Endothelial cell of umbilical vein (primary cell): ENCODE data around the gene PTPRT. TPM values are rescaled to one million over a fixed set of nuclear protein-coding genes. Genes with fewer than 3 reads are reported as not detected.

Source experiments
- BruUV-seq: library from RNA; stranded (reverse); fragments of 400-500 nt; replicated peaks from 2 replicates; lab custom pipeline; 2021; lab: Mats Ljungman, UMichigan
- CTCF ChIA-PET: fragments of 300-600, 350-600 bp; sonication (Branson Sonifier 250); formaldehyde crosslinking; loops from one replicate; lab custom pipeline; 2021; ENCODE audit warnings: antibody characterized with exemption, inconsistent platforms; lab: Charles Lee
- POLR2A ChIA-PET: fragments of 300-600, 350-600 bp; sonication (Branson Sonifier 250); formaldehyde crosslinking; loops from one replicate; lab custom pipeline; 2021; ENCODE audit warnings: antibody characterized with exemption, inconsistent platforms; lab: Charles Lee
- DNase-seq: peaks from one replicate; pipeline ENCODE4 v3.0.0-alpha.2; 2011; ENCODE audit warnings: low read depth, low spot score
- FAIRE-seq: peaks from 2 replicates; lab custom pipeline; 2011; peaks lifted over from hg19 to GRCh38; lab: Jason Lieb, UNC
- H2AFZ ChIP-seq: 2 replicates; pipeline ENCODE4 v1.6.0; 2012; ENCODE audit warnings: low read depth, low read length, control low read depth, inconsistent platforms
- H3K27ac ChIP-seq: 2 replicates; pipeline ENCODE4 v1.5.1; 2011; ENCODE audit warnings: low read depth, mild to moderate bottlenecking, control low read depth, low read length, moderate library complexity; ENCODE audit not compliant: insufficient read depth
- H3K27me3 ChIP-seq, 2 experiments: 2 replicates each; pipeline versions ENCODE4 v1.6.0 to v1.6.1; 2011; ENCODE audit warnings: low read length in 2 of 2, mixed read lengths in 1 of 2; ENCODE audit not compliant: control insufficient read depth in 2 of 2, insufficient read depth in 2 of 2
- H3K36me3 ChIP-seq, 2 experiments: 2 replicates in 1 of 2; 3 replicates in 1 of 2; pipeline ENCODE4 v1.5.1; 2011; ENCODE audit warnings: low read length in 2 of 2, mild to moderate bottlenecking in 1 of 2, moderate library complexity in 1 of 2; ENCODE audit not compliant: control insufficient read depth in 2 of 2, insufficient read depth in 2 of 2; ENCODE audit errors: extremely low read depth in 1 of 2
- H3K4me1 ChIP-seq: 3 replicates; pipeline ENCODE4 v1.5.1; 2011; ENCODE audit warnings: mild to moderate bottlenecking, low read length; ENCODE audit not compliant: control insufficient read depth, insufficient read depth; ENCODE audit errors: extremely low read depth
- H3K4me2 ChIP-seq: 2 replicates; pipeline ENCODE4 v1.6.1; 2011; ENCODE audit warnings: low read length, control low read depth, mixed read lengths; ENCODE audit not compliant: insufficient read depth
- H3K4me3 ChIP-seq, 3 experiments: fragments of 200-600 bp in 1 of 3; sonication (generic), shearing (Covaris generic) in 1 of 3; replicated peaks in 1 of 3; 2 replicates each; pipeline ENCODE4 v1.5.1; 2011 to 2016; ENCODE audit warnings: control low read depth in 3 of 3, low read length in 3 of 3, mild to moderate bottlenecking in 2 of 3, inconsistent platforms in 1 of 3, low read depth in 1 of 3, moderate library complexity in 1 of 3; ENCODE audit not compliant: insufficient read depth in 1 of 3
- H3K79me2 ChIP-seq: 2 replicates; pipeline ENCODE4 v1.6.0; 2012; ENCODE audit warnings: low read length, inconsistent platforms; ENCODE audit not compliant: control insufficient read depth, insufficient read depth
- H3K9ac ChIP-seq: replicated peaks from 2 replicates; pipeline ENCODE3; 2011; ENCODE audit warnings: low read length, control low read depth; ENCODE audit not compliant: insufficient read depth; ENCODE audit errors: extremely low read depth
- H3K9me1 ChIP-seq: replicated peaks from 3 replicates; pipeline ENCODE4 v1.6.0; 2011; ENCODE audit warnings: mild to moderate bottlenecking, low read length; ENCODE audit not compliant: control insufficient read depth, insufficient read depth; ENCODE audit errors: extremely low read depth
- H3K9me3 ChIP-seq: replicated peaks from 2 replicates; pipeline ENCODE4 v1.5.1; 2012; ENCODE audit warnings: low read length, inconsistent platforms; ENCODE audit not compliant: control insufficient read depth, insufficient read depth
- H4K20me1 ChIP-seq: replicated peaks from 2 replicates; pipeline ENCODE3; 2011; ENCODE audit warnings: mild to moderate bottlenecking, low read length; ENCODE audit not compliant: control insufficient read depth, insufficient read depth; ENCODE audit errors: extremely low read depth
- EZH2 ChIP-seq: IDR thresholded peaks from 2 replicates; pipeline ENCODE4 v1.6.1; 2012; ENCODE audit warnings: borderline replicate concordance, low read depth, mild to moderate bottlenecking, moderate library complexity, low read length, inconsistent platforms; ENCODE audit not compliant: severe bottlenecking
- FOS ChIP-seq: IDR thresholded peaks from 2 replicates; pipeline ENCODE4 v1.6.1; 2011; ENCODE audit warnings: mild to moderate bottlenecking, low read length, moderate library complexity, borderline replicate concordance; ENCODE audit not compliant: insufficient read depth
- GATA2 ChIP-seq: IDR thresholded peaks from 2 replicates; pipeline ENCODE4 v1.7.0; 2011; ENCODE audit warnings: low read depth, mild to moderate bottlenecking, moderate library complexity, mixed read lengths, low read length; ENCODE audit not compliant: insufficient read length, insufficient read depth
- JUN ChIP-seq: IDR thresholded peaks from 2 replicates; pipeline ENCODE4 v1.6.1; 2011; ENCODE audit warnings: borderline replicate concordance, low read depth; ENCODE audit not compliant: insufficient read length, insufficient read depth
- MAX ChIP-seq: IDR thresholded peaks from 2 replicates; pipeline ENCODE4 v1.6.1; 2011; ENCODE audit not compliant: insufficient read depth, insufficient read length
- MYC ChIP-seq: IDR thresholded peaks from one replicate; pipeline ENCODE4 v1.6.1; 2011; ENCODE audit warnings: mild to moderate bottlenecking, low read depth, low read length
- POLR2A ChIP-seq: IDR thresholded peaks from 2 replicates; pipeline ENCODE4 v1.6.1; 2012; ENCODE audit warnings: low read depth, mild to moderate bottlenecking, control low read depth, low read length
- POLR2AphosphoS5 ChIP-seq: IDR thresholded peaks from 2 replicates; pipeline ENCODE4 v1.6.1; 2012; ENCODE audit warnings: low read depth, mild to moderate bottlenecking, control low read depth, low read length, moderate library complexity; ENCODE audit not compliant: insufficient read depth
- dilution Hi-C: fragments of 300-500 bp; cut with MboI; formaldehyde crosslinking; loops from one replicate; pipeline ENCODE4 v1.15.0; 2019; ENCODE audit warnings: low sequenced_read_pairs; ENCODE audit not compliant: extremely low pct_ligation_motif_present
- intact Hi-C: fragments of 100-400 bp; cut with micrococcal nuclease; formaldehyde crosslinking; loops from one replicate; pipeline ENCODE4 v1.10.0; 2022
- polyA plus RNA-seq, 4 experiments: library from polyadenylated mRNA; depleted of rRNA in 3 of 4; stranded (reverse) in 3 of 4; unstranded in 1 of 4; fragments of >200 nt; gene quantifications; 2 replicates each; pipeline versions ENCODE4 v1.2.1 to v1.2.3, GENCODE V29; 2011 to 2012; ENCODE audit warnings: missing spikeins in 1 of 4
- total RNA-seq: library from RNA; stranded (reverse); gene quantifications from 2 replicates; pipeline ENCODE4 v1.2.3, GENCODE V29; 2021
- TF ChIP-seq, protein P1 (sequence below), 2 donors: IDR thresholded peaks; 1 replicate in 1 of 2; 2 replicates in 1 of 2; pipeline ENCODE4 v1.5.1; 2011; ENCODE audit warnings: low read length in 2 of 2, mild to moderate bottlenecking in 2 of 2, moderate library complexity in 2 of 2, control low read depth in 1 of 2, inconsistent platforms in 1 of 2, low read depth in 1 of 2; ENCODE audit not compliant: insufficient read depth in 1 of 2; ENCODE audit errors: extremely low read depth in 1 of 2

The PTPRT gene
- total and polyA plus RNA-seq, 2 donors (not counting 3 experiments of a cell fraction or from before 2014, with no cell fraction given): not detected

- no peaks in the 10 kb centered on the region for H3K4me1 ChIP-seq
- no TSS peak for BruUV-seq
- H3K27ac ChIP-seq: no peak overlapping the region
- no peak overlapping the region for H3K9ac ChIP-seq
- ChIA-PET CTCF (no interaction called here), POLR2A (no interaction called here)
- no peak overlapping the region for H3K4me3 ChIP-seq
- intact Hi-C loops (no loop called here), dilution Hi-C loops (no loop called here)
- no peak for DNase-seq
- no peaks in the 10 kb centered on the region for H3K36me3 ChIP-seq
- TF ChIP-seq EZH2 (no peak), MYC (no peak), FOS (no peak), POLR2AphosphoS5 (no peak), POLR2A (no peak), JUN (no peak), MAX (no peak), GATA2 (no peak)
- TF ChIP-seq, protein P1, sequence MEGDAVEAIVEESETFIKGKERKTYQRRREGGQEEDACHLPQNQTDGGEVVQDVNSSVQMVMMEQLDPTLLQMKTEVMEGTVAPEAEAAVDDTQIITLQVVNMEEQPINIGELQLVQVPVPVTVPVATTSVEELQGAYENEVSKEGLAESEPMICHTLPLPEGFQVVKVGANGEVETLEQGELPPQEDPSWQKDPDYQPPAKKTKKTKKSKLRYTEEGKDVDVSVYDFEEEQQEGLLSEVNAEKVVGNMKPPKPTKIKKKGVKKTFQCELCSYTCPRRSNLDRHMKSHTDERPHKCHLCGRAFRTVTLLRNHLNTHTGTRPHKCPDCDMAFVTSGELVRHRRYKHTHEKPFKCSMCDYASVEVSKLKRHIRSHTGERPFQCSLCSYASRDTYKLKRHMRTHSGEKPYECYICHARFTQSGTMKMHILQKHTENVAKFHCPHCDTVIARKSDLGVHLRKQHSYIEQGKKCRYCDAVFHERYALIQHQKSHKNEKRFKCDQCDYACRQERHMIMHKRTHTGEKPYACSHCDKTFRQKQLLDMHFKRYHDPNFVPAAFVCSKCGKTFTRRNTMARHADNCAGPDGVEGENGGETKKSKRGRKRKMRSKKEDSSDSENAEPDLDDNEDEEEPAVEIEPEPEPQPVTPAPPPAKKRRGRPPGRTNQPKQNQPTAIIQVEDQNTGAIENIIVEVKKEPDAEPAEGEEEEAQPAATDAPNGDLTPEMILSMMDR (IDR thresholded peaks at IDR 0.05; ENCODE audit: extremely low read depth in 1 of 2, insufficient read depth in 1 of 2, low read depth in 1 of 2, low read length in 2 of 2): no peak
- H3K4me2 ChIP-seq: no peak overlapping the region
- H3K9me3 ChIP-seq: peaks cover 6% of the 10 kb centered on the region
- no peaks in the 10 kb centered on the region for H3K79me2 ChIP-seq
- no peaks in the 10 kb centered on the region for H3K9me1 ChIP-seq
- H2AFZ ChIP-seq: no peak overlapping the region
- no peaks in the 10 kb centered on the region for H4K20me1 ChIP-seq
- no peaks in the 10 kb centered on the region for H3K27me3 ChIP-seq
- FAIRE-seq: no peak
These were observed 705.9 kb downstream of the PTPRT start for GRCh38 chr20:42483730-42484303.
